HG02970 (cell line): Measurements from ENCODE around the gene HOMEZ.
"Not testable (repeated sequence)": the region's sequence is repeated elsewhere in the genome, so short reads cannot be mapped to it uniquely, and the experiment has no call there.

Source experiments
- ATAC-seq: cut with Tn5 transposase; IDR thresholded peaks from one replicate; pipeline ENCODE4 v1.9.1; 2021; ENCODE audit warnings: mild to moderate bottlenecking, moderate library complexity, moderate number of reproducible peaks; ENCODE audit not compliant: unreplicated experiment, low FRiP score

HOMEZ gene

GRCh38 chr14:23286020-23286901 is at the start of gene HOMEZ:
Gene HOMEZ, minus strand, starts transcription at chr14:23286132. Its CDS starts 180 bp downstream, at chr14:23285952.
- ATAC-seq = peak; percentile 97

DNA sequence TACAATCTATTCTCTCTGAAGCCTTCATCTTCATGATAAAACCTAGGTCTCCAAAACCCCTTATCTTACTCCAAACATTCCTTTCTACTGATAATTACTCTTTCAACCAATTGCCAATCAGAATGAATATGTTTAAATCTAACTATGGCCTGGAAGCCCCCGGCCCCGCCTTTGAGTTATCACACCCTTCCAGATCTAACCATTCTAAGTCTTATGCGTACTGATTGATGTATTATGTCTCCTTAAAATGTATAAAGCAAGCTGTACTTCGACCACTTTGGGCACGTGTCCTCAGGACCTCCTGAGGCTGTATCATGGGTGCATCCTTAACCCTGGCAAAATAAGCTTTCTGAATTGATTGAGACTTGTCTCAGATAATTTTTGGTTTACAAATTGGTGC is 49.7 kb upstream of the HOMEZ start:
- ATAC-seq = no peak

DNA sequence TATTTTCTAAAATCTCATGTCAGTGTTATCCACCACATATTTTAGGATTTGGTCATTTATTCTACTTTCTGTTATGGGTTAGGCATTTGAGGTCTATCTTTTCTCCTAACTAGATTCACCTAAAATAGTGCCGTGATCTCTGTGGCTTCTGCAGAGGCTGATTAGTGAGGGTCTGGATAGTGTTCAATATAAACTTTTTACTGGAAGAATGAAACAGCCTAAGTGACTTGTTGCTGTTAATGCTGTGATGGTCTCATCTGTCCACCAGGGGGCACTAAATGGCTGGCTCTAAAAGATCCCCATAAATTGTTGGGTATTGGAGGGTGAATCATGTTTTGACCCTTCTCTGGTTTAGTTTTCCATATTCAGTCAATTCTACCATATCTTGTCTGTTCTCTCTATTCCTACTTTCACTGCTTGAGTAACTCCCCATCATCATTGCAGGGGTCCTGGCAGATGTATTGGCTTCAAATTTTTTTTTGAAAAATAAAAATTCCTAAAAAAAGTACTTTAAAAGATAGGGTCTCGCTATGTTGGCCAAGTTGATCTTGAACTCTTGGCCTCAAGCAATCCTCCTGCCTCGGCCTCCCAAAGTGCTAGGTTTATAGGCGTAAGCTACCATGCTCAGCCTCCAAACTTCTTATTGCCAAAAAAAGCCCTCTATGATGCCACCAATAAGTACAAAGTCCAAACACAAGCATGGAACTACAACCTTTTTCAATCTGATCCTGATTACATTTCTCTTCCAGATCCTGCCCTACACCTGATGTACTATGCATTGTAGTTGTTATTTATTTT is 42.2 kb upstream of the HOMEZ start:
- ATAC-seq = no peak

DNA sequence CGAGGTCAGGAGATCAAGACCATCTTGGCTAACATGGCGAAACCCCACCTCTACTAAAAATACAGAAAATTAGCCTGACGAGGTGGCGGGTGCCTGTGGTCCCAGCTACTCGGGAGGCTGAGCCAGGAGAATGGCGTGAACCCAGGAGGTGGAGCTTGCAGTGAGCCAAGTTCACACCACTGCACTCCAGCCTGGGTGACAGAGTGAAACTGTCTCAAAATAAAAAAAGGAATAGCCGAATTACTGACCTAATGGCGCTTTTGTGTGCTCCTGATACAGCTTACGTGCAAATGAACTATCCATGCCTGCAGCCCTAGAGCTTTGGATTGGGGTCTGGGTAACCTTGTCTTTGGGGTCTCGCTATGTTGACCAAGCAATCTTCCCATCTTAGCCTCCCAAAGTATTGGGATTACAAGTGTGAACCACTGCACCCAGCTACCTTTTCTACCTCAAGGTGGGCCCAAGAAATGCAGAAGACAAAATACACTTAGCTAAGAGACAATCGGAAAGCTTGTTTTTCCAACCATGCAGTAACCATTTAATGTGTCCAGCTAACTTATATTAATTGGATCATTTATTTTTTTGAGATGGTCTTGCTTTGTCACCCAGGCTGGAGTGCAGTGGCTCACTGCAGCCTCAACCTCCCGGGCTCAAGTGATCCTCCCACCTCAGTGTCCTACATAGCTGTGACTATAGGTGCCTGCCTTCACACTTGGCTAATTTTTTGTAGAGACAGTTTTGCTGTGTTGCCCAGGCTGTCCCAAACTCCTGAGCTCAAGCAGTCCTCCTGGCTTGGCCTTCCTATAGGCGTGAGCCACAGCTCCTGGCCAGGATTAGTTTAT is 40.8 kb upstream of the HOMEZ start:
- no peak for ATAC-seq

GRCh38 chr14:23325746-23326145 is 39.8 kb upstream of the HOMEZ start:
- not testable (repeated sequence) for ATAC-seq

- no peak for ATAC-seq
Measured at GRCh38 chr14:23324993-23325392, 39.1 kb upstream of the HOMEZ start.

DNA sequence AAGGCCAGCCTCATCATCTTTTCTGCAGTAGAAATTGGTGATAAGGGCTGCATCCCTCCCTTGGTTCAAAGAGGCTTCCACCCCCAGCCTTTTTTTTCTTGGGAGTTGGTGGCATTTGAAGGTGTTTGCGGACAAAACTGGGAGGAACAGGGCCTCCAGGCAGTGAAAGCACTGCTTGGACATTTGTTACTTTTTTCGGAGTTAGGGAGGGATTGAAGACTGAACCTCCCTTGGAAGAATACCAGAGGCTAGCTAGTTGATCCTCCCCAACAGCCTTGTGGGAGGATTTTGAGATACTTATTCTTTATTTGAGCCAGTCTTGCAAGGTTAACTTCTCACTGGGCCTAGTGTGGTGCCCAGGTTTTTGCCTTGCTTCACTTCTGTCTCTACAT is 38.5 kb upstream of the HOMEZ start:
- no peak for ATAC-seq

GRCh38 chr14:23323838-23324454 is 38.0 kb upstream of the HOMEZ start:
- ATAC-seq = no peak

DNA sequence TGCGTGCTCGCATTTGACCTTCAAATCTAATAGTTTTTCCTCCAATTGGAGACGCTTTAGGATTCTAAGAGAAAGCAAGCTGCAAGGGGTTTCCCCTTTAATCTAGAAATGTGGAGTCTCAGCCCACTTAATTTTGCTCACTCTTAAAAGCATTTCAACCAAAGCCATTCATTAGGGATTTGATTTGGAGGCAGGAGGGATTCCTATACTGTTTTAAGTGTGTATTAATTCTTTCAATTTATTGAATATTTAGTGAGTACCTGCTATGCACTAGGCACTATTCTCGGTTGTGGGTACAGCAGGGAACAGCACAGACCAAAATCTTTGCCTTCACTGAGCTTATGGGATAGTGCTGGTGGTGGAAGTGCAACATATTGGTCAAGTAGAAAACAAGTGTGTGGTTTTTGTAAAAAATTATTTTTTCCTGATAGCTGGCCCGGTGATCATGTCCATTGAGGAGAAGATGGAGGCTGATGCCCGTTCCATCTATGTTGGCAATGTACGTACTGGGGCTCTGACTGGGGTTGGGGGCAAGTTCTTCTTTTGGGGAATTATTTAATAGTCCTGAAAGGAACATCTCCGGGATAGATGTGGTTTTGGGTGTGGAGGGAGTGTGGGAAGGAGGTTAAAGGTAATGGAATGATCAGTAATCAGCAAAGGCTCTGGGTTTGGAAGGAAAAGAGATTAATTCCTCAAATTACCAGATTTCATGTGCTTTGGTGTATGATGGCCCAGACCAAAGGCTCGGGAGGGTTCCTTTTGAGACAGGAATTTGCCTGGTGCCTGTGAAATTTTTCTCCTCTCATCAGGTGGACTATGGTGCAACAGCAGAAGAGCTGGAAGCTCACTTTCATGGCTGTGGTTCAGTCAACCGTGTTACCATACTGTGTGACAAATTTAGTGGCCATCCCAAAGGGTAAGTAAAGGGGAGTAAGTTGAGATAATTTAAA is 36.9 kb upstream of the HOMEZ start:
- no peak for ATAC-seq

DNA sequence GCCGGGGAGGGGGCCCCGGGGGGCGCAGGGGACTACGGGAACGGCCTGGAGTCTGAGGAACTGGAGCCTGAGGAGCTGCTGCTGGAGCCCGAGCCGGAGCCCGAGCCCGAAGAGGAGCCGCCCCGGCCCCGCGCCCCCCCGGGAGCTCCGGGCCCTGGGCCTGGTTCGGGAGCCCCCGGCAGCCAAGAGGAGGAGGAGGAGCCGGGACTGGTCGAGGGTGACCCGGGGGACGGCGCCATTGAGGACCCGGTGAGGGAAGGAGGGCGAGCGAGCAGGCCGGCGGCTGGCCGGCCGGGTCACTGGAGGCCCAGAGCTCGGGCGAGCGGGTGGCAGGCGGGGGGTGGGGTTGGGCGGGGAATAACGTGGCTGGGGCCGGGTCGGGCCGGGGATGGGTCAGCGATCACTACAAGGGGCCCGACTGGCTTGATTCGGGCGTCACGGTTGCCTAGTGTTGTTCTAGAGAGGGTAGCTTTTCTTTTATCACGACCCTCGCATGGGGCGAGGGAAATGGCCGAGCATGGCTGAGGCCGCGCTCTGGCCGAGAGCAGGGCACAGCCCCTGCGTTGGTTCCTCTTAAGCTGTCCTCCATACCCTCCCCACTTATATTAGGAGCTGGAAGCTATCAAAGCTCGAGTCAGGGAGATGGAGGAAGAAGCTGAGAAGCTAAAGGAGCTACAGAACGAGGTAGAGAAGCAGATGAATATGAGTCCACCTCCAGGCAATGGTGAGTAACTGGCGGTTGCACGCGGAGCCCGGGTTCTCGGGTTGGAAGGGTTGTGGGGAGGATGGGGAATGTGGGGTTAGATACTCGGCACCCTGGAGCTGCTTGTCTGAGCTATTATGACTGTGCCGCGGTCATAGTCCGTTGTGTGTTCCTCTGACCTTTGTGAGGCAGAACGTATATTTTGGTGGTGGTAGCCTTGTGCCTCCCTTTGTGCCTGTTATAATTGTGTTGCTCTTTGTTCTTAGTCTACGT is 35.9 kb upstream of the HOMEZ start:
- peak; percentile 12 for ATAC-seq

GRCh38 chr14:23320584-23321571 is 34.9 kb upstream of the HOMEZ start, which contains the start of gene PABPN1:
Gene PABPN1, plus strand, starts transcription at chr14:23321457. Its CDS starts 13 bp downstream, at chr14:23321470.
- ATAC-seq = peak; percentile 93

DNA sequence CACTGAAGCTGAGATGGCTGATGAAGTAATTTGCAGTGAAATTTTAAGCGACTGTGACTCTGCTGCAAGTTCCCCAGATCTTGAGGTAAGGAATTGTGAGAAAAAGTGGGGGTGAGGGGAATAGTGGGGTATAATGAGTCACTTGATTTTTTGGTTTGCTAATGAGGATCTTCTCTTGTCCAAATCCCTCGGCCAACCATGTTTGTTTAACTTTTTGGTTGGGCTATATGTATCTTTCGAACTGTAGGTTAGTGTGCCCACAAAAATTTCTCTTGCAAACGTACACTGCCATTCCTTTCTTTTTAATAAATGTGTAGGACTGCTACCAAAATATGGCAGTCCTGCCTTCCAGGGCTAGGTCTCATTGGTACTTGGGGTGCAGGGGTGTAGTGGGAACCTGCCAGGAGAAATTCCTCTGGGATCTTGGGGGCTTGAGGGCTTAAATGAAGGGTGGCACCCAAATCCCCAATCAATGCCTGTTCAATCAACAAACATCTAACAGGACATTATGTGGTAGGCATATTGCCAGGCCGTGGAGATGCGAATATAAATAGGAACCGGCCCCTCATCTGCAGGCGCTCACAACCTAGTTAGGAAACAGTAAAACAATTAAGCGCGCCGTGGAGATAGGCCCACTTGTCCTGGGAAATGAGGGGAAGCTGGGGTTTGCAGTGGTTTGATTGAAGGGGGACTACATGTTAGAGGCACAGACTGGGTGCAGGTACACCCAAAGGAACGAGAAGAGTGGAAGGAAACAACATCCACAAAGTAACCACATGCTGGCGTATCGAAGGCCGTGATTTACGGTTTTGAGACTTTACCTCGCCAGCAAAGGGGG is 34.0 kb upstream of the HOMEZ start:
- no peak for ATAC-seq

GRCh38 chr14:23316300-23316699 is 30.4 kb upstream of the HOMEZ start:
- ATAC-seq = no peak

DNA sequence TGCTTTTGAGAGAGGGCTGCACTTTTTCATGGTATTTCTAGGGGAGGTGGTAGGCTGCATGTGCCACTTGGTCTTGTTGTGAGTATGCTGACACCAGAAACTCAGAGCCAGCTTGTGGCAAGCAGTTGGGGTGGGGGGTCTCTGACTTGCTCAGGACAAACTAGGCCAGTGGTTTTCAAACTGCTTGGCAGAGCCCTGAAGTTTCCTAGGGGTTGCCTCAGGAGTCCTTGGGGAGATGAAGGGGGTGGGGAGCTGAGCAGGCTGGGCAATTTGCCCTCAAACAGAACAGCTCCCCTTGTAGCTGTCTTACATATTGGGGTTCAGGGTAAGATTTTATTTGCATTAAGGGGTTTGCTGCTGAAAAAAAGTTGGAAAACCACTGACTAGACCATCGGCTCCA is 24.6 kb upstream of the HOMEZ start:
- no peak for ATAC-seq

- no peak for ATAC-seq
Measured at GRCh38 chr14:23308721-23309445, 23.0 kb upstream of the HOMEZ start.
